K562 (cell line): Measurements from ENCODE around the gene COG4. TPM values are rescaled to one million over a fixed set of nuclear protein-coding genes. Genes with fewer than 3 reads are reported as not detected.
"Not testable (repeated sequence)": the region's sequence is repeated elsewhere in the genome, so short reads cannot be mapped to it uniquely, and the experiment has no call there.

Experiments
- ATAC-seq: fragments of 200-7000 bp; cut with Tn5 transposase; 3 replicates; pipeline ENCODE4 v1.9.1; 2020; ENCODE audit warnings: moderate library complexity
- BruUV-seq: library from RNA; stranded (reverse); fragments of 400-500 nt; replicated peaks from 2 replicates; lab custom pipeline; 2021; lab: Mats Ljungman, UMichigan
- CTCF ChIA-PET: fragments of 300-600 bp; formaldehyde crosslinking; extraction: SDS; loops from one replicate; lab custom pipeline; 2021; ENCODE audit warnings: low intra/inter-chr PET ratio; lab: Yijun Ruan, JAX
- POLR2A ChIA-PET: fragments of 300-600, 350-650 bp; sonication (Branson Sonifier 250); formaldehyde crosslinking; extraction: SDS; loops from one replicate; lab custom pipeline; 2021; ENCODE audit warnings: antibody characterized with exemption, inconsistent platforms; lab: Yijun Ruan, JAX
- DNase-seq, 4 experiments: peaks; one replicate each; pipeline versions ENCODE4 v3.0.0 to v3.0.0-alpha.2; 2011 to 2018; ENCODE audit warnings: low spot score in 3 of 4, mixed read lengths in 3 of 4; ENCODE audit errors: extremely low read depth in 1 of 4
- FAIRE-seq: peaks from 2 replicates; lab custom pipeline; 2011; peaks lifted over from hg19 to GRCh38; lab: Jason Lieb, UNC
- H2AFZ ChIP-seq: 2 replicates; pipeline ENCODE4 v1.6.0; 2011; ENCODE audit warnings: low read depth, low read length, control low read depth, inconsistent platforms
- H3K27ac ChIP-seq: fragments of 200-600 bp; 3 replicates; pipeline ENCODE4 v1.8.0; 2011; ENCODE audit warnings: low read depth, mild to moderate bottlenecking, control low read depth, inconsistent platforms, low read length, moderate library complexity, mixed read lengths; ENCODE audit errors: extremely low read depth
- H3K27me3 ChIP-seq, 2 experiments: fragments of 300-600 bp in 1 of 2; 2 replicates in 1 of 2; 3 replicates in 1 of 2; pipeline versions ENCODE4 v1.6.0 to v1.8.0; 2011; ENCODE audit warnings: inconsistent platforms in 2 of 2, low read length in 2 of 2, mild to moderate bottlenecking in 1 of 2, mixed read lengths in 1 of 2, moderate library complexity in 1 of 2; ENCODE audit not compliant: control insufficient read depth in 2 of 2, insufficient read depth in 2 of 2
- H3K36me3 ChIP-seq: fragments of 300-600 bp; 3 replicates; pipeline ENCODE4 v1.8.0; 2011; ENCODE audit warnings: mild to moderate bottlenecking, low read length, inconsistent platforms; ENCODE audit not compliant: control insufficient read depth, insufficient read depth
- H3K4me1 ChIP-seq, 2 experiments: fragments of 200-600 bp in 1 of 2; replicated peaks in 1 of 2; 2 replicates in 1 of 2; 3 replicates in 1 of 2; pipeline versions ENCODE4 v1.5.1 to v1.8.0; 2011; ENCODE audit warnings: inconsistent platforms in 2 of 2, low read length in 2 of 2, mild to moderate bottlenecking in 1 of 2, mixed read lengths in 1 of 2, moderate library complexity in 1 of 2; ENCODE audit not compliant: control insufficient read depth in 2 of 2, insufficient read depth in 2 of 2
- H3K4me2 ChIP-seq: 2 replicates; pipeline ENCODE4 v1.6.1; 2011; ENCODE audit warnings: low read length, control low read depth, inconsistent platforms, mixed read lengths; ENCODE audit not compliant: insufficient read depth
- H3K4me3 ChIP-seq: fragments of 200-600 bp; sonication (generic), shearing (Covaris generic); 2 replicates; pipeline ENCODE4 v1.5.1; 2016; ENCODE audit warnings: control low read depth, inconsistent platforms
- H3K79me2 ChIP-seq: fragments of 200-600 bp; 3 replicates; pipeline ENCODE4 v1.8.0; 2011; ENCODE audit warnings: low read length, inconsistent platforms; ENCODE audit not compliant: control insufficient read depth, insufficient read depth
- H3K9ac ChIP-seq, 2 experiments: 2 replicates each; pipeline versions ENCODE4 v1.6.0 to v1.6.1; 2011; ENCODE audit warnings: low read depth in 2 of 2, low read length in 2 of 2, control low read depth in 1 of 2, inconsistent platforms in 1 of 2, mild to moderate bottlenecking in 1 of 2, mixed read lengths in 1 of 2; ENCODE audit not compliant: insufficient read depth in 1 of 2
- H3K9me1 ChIP-seq: one replicate; pipeline ENCODE4 v1.6.0; 2011; ENCODE audit warnings: inconsistent platforms, mild to moderate bottlenecking, low read length, moderate library complexity; ENCODE audit not compliant: control insufficient read depth, insufficient read depth
- H3K9me3 ChIP-seq: replicated peaks from 2 replicates; pipeline ENCODE4 v1.5.1; 2011; ENCODE audit warnings: low read depth, low read length, inconsistent platforms; ENCODE audit not compliant: control insufficient read depth, insufficient read depth
- H4K20me1 ChIP-seq: replicated peaks from 2 replicates; pipeline ENCODE4 v1.6.1; 2011; ENCODE audit warnings: low read length, inconsistent platforms, mixed read lengths; ENCODE audit not compliant: control insufficient read depth, insufficient read depth
- BCOR ChIP-seq: fragments of 450-650 bp; IDR thresholded peaks from 2 replicates; pipeline ENCODE4 v1.6.1; 2016
- HMBOX1 ChIP-seq: sonication (generic); IDR thresholded peaks from 2 replicates; pipeline ENCODE4 v1.6.1; 2016
- KDM5B ChIP-seq: fragments of 200-600 bp; sonication (generic); IDR thresholded peaks from 2 replicates; pipeline ENCODE4 v1.6.1; 2012; ENCODE audit warnings: low read depth, mild to moderate bottlenecking, moderate library complexity, low read length, control low read depth, inconsistent platforms; ENCODE audit not compliant: insufficient replicate concordance
- SMAD1 ChIP-seq: fragments of 150-350 bp; IDR thresholded peaks from 2 replicates; pipeline ENCODE4 v1.6.1; 2014; ENCODE audit warnings: low read length, low read depth; ENCODE audit not compliant: partially characterized antibody
- SRSF3 ChIP-seq: fragments of 200-400 bp; formaldehyde crosslinking; IDR thresholded peaks from 2 replicates; pipeline ENCODE4 v1.6.1; 2016; ENCODE audit warnings: mild to moderate bottlenecking, low read length, moderate library complexity; ENCODE audit not compliant: insufficient read depth
- ZEB2 ChIP-seq: fragments of 450-650 bp; IDR thresholded peaks from 2 replicates; pipeline ENCODE4 v1.6.1; 2016
- ZNF24 ChIP-seq: fragments of 450-650 bp; IDR thresholded peaks from 2 replicates; pipeline ENCODE4 v1.6.1; 2016
- WGBS: fragments of 100-300 bp; shearing (Covaris generic); methylation state at CpG from one replicate; pipeline ENCODE4 v1.1.6; 2016; ENCODE audit warnings: low coverage, mixed read lengths; ENCODE audit not compliant: insufficient coverage; ENCODE audit errors: missing lambda C conversion rate; 5-methylcytosine and 5-hydroxymethylcytosine counted together
- in situ Hi-C: fragments of 300-500 bp; cut with MboI; formaldehyde crosslinking; loops from 4 replicates; pipeline ENCODE4 v1.15.0; 2018; ENCODE audit warnings: inconsistent platforms, mixed read lengths
- intact Hi-C: fragments of 100-400 bp; cut with micrococcal nuclease; formaldehyde crosslinking; loops from 2 replicates; pipeline ENCODE4 v1.14.2; 2022
- polyA plus RNA-seq, 8 experiments: library from polyadenylated mRNA; depleted of rRNA in 4 of 8; stranded (reverse) in 5 of 8; unstranded in 3 of 8; fragments of >200 nt; fragmentation: Nextera tagmentation in 2 of 8; fragmentation: Illumina TruSeq in 1 of 8; extraction: Ambion mirVana in 2 of 8; extraction: Trizol in 1 of 8; gene quantifications; 2 replicates each; pipeline versions ENCODE4 v1.2.1 to v1.2.3, GENCODE V29; 2011 to 2014; ENCODE audit warnings: inconsistent platforms in 1 of 8, missing spikeins in 1 of 8
- total RNA-seq, 7 experiments: library from RNA; depleted of rRNA in 6 of 7; stranded (reverse); fragments of >200 nt in 6 of 7; fragmentation: Illumina TruSeq in 2 of 7; extraction: Trizol in 2 of 7; gene quantifications; 2 replicates each; pipeline versions ENCODE4 v1.2.1 to v1.2.3, GENCODE V29; 2011 to 2021; ENCODE audit warnings: low replicate concordance in 1 of 7

COG4 gene
- total and polyA plus RNA-seq, 9 of the 15 experiments (the other 6 are each of a cell fraction or from before 2014, with no cell fraction given) = 13.7 to 73.9 (median 44.2) TPM

- DNase-seq (peak in 1 of 4 experiments; percentile 3), ATAC-seq (no peak), FAIRE-seq (no peak)
- POLR2A ChIA-PET = interaction anchor here (0.8 to 2.2 kb wide), 7 partner anchors 9 to 71 kb away, joined by 3 to 7 read pairs (median 5); no protein-coding TSS in a partner anchor
- Histone ChIP-seq H3K27me3 (no peaks in the 10 kb centered on the region), H3K9me1 (no peaks in the 10 kb centered on the region), H3K36me3 (no peaks in the 10 kb centered on the region), H3K9ac (peak overlapping the region in 1 of 2 experiments; percentile 96; a peak in 2 of 4 replicates), H3K27ac (peak overlapping the region; percentile 97; the same call in 2 of the 3 replicates), H3K79me2 (peaks cover 10% of the 10 kb centered on the region), H2AFZ (peak overlapping the region; percentile 96), H3K4me3 (peak overlapping the region; percentile 95), H3K9me3 (peaks cover 3% of the 10 kb centered on the region; the same call in 1 of the 2 replicates), H3K4me1 (peaks cover 10 to 23% of the 10 kb centered on the region in 2 experiments; a peak in 4 of 5 replicates), H3K4me2 (peak overlapping the region; percentile 74), H4K20me1 (no peaks in the 10 kb centered on the region)
- BruUV-seq = no TSS peak
- TF ChIP-seq KDM5B = peak; percentile 0
- no peak for TF ChIP-seq ZNF24
- peak; percentile 6 for TF ChIP-seq SMAD1
- TF ChIP-seq HMBOX1 = peak; percentile 21; the same call in 1 of the 2 replicates
- peak; percentile 68; the same call in 1 of the 2 replicates for TF ChIP-seq BCOR
- TF ChIP-seq ZEB2 = 0 out of 2 replicates have a peak, but pooled peaks have one; percentile 11
- no peak for TF ChIP-seq SRSF3
- intact Hi-C loops (no loop called here), in situ Hi-C loops (no loop called here)
- WGBS = 92% methylated on average over 9 of the region's 11 CpGs
- CTCF ChIA-PET = no interaction called here
These were observed 70.0 kb downstream of the COG4 start for GRCh38 chr16:70453117-70453891.

- POLR2A ChIA-PET = interaction anchor here (2.2 kb wide), 1 partner anchor 11 kb away, joined by 10 read pairs; no protein-coding TSS in a partner anchor
- in situ Hi-C loops, DNase-seq, H3K27ac ChIP-seq, H3K9me1 ChIP-seq, H3K4me3 ChIP-seq, H3K9ac ChIP-seq, H3K4me2 ChIP-seq, intact Hi-C loops, H3K27me3 ChIP-seq, H4K20me1 ChIP-seq, BruUV-seq, H3K9me3 ChIP-seq, ATAC-seq, H3K79me2 ChIP-seq, FAIRE-seq, H3K36me3 ChIP-seq, H2AFZ ChIP-seq: not testable (repeated sequence)
- H3K4me1 ChIP-seq = peaks cover 5 to 23% of the 10 kb centered on the region in 2 experiments; a peak in 4 of 5 replicates
- 91% methylated on average over 19 of the region's 25 CpGs for WGBS
- CTCF ChIA-PET = interaction anchor here (0.6 kb wide), 1 partner anchor 15 kb away, joined by 3 read pairs; no protein-coding TSS in a partner anchor
These were observed 72.4 kb downstream of the COG4 start for GRCh38 chr16:70451004-70451340.
